ENCODE measurements around the gene SRP9. TPM values are rescaled to one million over a fixed set of nuclear protein-coding genes. Genes with fewer than 3 reads are reported as not detected.

Gene SRP9
- total RNA-seq, result 100 to 1,000 TPM; 134 to 159 TPM
- polyA plus RNA-seq (ENCODE audit: insufficient read depth, low read depth, low replicate concordance), result 249 TPM
- long read RNA-seq, donor 1, transcript SRP9-201 (3 exons, 1,480 nt), result major isoform, 260 of 302 reads
- long read RNA-seq, donor 1, transcript SRP9-203 (4 exons, 1,596 nt), result minor isoform, 33 of 302 reads
- long read RNA-seq, donor 1, partial matches to known transcripts, result 0 of 302 reads
- long read RNA-seq, donor 1, other reads (novel, unspliced or antisense), result 7 of 302 reads
- long read RNA-seq, donor 2, transcript SRP9-201 (3 exons, 1,480 nt), result major isoform, 163 of 189 reads
- long read RNA-seq, donor 2, transcript SRP9-203 (4 exons, 1,596 nt), result minor isoform, 17 of 189 reads
- long read RNA-seq, donor 2, partial matches to known transcripts, result 0 of 189 reads
- long read RNA-seq, donor 2, other reads (novel, unspliced or antisense), result 6 of 189 reads

- Histone ChIP-seq H3K27me3 (no peaks in the 10 kb centered on the region), H3K36me3 (ENCODE audit: low read depth, missing control alignments) (no peaks in the 10 kb centered on the region), H3K4me1 (peaks cover 21% of the 10 kb centered on the region), H3K27ac (peak within 1 kb of the TSS; percentile 97 to 98), H3K9me3 (no peaks in the 10 kb centered on the region), H3K4me3 (peak within 1 kb of the TSS; percentile 87 to 89)
- DNase-seq, result peak; percentile 99
- WGBS, 2 donors, result 0% methylated on average over 9 to 46 of the region's 46 CpGs
- TF ChIP-seq CTCF (IDR thresholded peaks at IDR 0.05), result peak; percentile 78 to 94 (median 90)
- peak; percentile 57 for TF ChIP-seq POLR2A (IDR thresholded peaks at IDR 0.05)
- intact Hi-C loops (cut with DNase I; ENCODE audit: low total_unique reads), result loop anchor here (5.0 to 10.0 kb wide), 3 partner anchors 60 to 197 kb away; partner anchors contain the start of gene ENAH
Measured at GRCh38 chr1:225777583-225778336, at the start of gene SRP9. Gene SRP9 (plus strand): TSS chr1:225777826. CDS start chr1:225777941, 115 bp downstream.

- DNase-seq, result no peak
- Histone ChIP-seq H3K27me3 (no peaks in the 10 kb centered on the region), H3K36me3 (ENCODE audit: low read depth, missing control alignments) (no peaks in the 10 kb centered on the region), H3K4me3 (no peak overlapping the region), H3K4me1 (peaks cover 15% of the 10 kb centered on the region), H3K9me3 (no peaks in the 10 kb centered on the region), H3K27ac (no peak overlapping the region)
- intact Hi-C loops (cut with DNase I; ENCODE audit: low total_unique reads), result no loop called here
- TF ChIP-seq POLR2A (IDR thresholded peaks at IDR 0.05), result no peak
- TF ChIP-seq CTCF (IDR thresholded peaks at IDR 0.05), result no peak
Measured at GRCh38 chr1:225731491-225731890, 46.1 kb upstream of the SRP9 start.

- Histone ChIP-seq H3K4me1 (peaks cover 22% of the 10 kb centered on the region), H3K4me3 (no peak overlapping the region), H3K36me3 (ENCODE audit: low read depth, missing control alignments) (no peaks in the 10 kb centered on the region), H3K27ac (no peak overlapping the region), H3K9me3 (no peaks in the 10 kb centered on the region), H3K27me3 (no peaks in the 10 kb centered on the region)
- no peak for TF ChIP-seq POLR2A (IDR thresholded peaks at IDR 0.05)
- TF ChIP-seq CTCF (IDR thresholded peaks at IDR 0.05), result no peak
- no peak for DNase-seq
- intact Hi-C loops (cut with DNase I; ENCODE audit: low total_unique reads), result no loop called here
- WGBS, 2 donors, result 60 to 79% methylated on average over 4 of the region's 4 CpGs
Measured at GRCh38 chr1:225733254-225733653, 44.4 kb upstream of the SRP9 start.

GRCh38 chr1:225735252-225736149 is 42.1 kb upstream of the SRP9 start:
- H3K36me3 ChIP-seq (ENCODE audit: low read depth, missing control alignments), result no peaks in the 10 kb centered on the region
- peak overlapping the region; percentile 18 to 79 for H3K27ac ChIP-seq
- peak; percentile 88 for DNase-seq
- no peaks in the 10 kb centered on the region for H3K27me3 ChIP-seq
- WGBS, 2 donors, result 51 to 66% methylated on average over 12 of the region's 12 CpGs
- no peak overlapping the region for H3K4me3 ChIP-seq
- TF ChIP-seq POLR2A (IDR thresholded peaks at IDR 0.05) (no peak), CTCF (IDR thresholded peaks at IDR 0.05) (no peak)
- H3K9me3 ChIP-seq, result no peaks in the 10 kb centered on the region
- intact Hi-C loops (cut with DNase I; ENCODE audit: low total_unique reads), result no loop called here
- peaks cover 22% of the 10 kb centered on the region for H3K4me1 ChIP-seq
